H9 (cell line): ENCODE data around the gene DICER1. TPM values are rescaled to one million over a fixed set of nuclear protein-coding genes. Genes with fewer than 3 reads are reported as not detected.

Experiments used
- DNase-seq: peaks from one replicate; pipeline ENCODE4 v3.0.0-alpha.2; 2017
- H2AFZ ChIP-seq: one replicate; pipeline ENCODE4 v1.6.1; 2013; ENCODE audit warnings: mild to moderate bottlenecking, low read length, control low read depth, moderate library complexity
- H2AK5ac ChIP-seq: 2 replicates; pipeline ENCODE4 v1.6.1; 2013; ENCODE audit warnings: low read length, control low read depth, mixed read lengths; ENCODE audit not compliant: insufficient read length
- H2BK120ac ChIP-seq: one replicate; pipeline ENCODE4 v1.6.1; 2013; ENCODE audit warnings: low read depth, mild to moderate bottlenecking, low read length, control low read depth, inconsistent platforms; ENCODE audit not compliant: poor library complexity, severe bottlenecking
- H2BK12ac ChIP-seq: 2 replicates; pipeline ENCODE4 v1.6.1; 2013; ENCODE audit warnings: low read length, control low read depth, mixed read lengths, low read depth; ENCODE audit not compliant: insufficient read length
- H2BK15ac ChIP-seq: 2 replicates; pipeline ENCODE4 v1.6.1; 2013; ENCODE audit warnings: low read depth, low read length, control low read depth
- H2BK20ac ChIP-seq: one replicate; pipeline ENCODE4 v1.6.1; 2013; ENCODE audit warnings: low read depth, mild to moderate bottlenecking, low read length, control low read depth, inconsistent platforms; ENCODE audit not compliant: poor library complexity, severe bottlenecking
- H2BK5ac ChIP-seq: 2 replicates; pipeline ENCODE4 v1.6.1; 2013; ENCODE audit warnings: low read length, control low read depth, mixed read lengths; ENCODE audit not compliant: insufficient read length
- H3K14ac ChIP-seq: 2 replicates; pipeline ENCODE4 v1.6.1; 2013; ENCODE audit warnings: low read length, control low read depth; ENCODE audit not compliant: insufficient read depth
- H3K18ac ChIP-seq: 2 replicates; pipeline ENCODE4 v1.6.1; 2013; ENCODE audit warnings: low read depth, mild to moderate bottlenecking, mixed read lengths, low read length, control low read depth; ENCODE audit not compliant: insufficient read length
- H3K23ac ChIP-seq: 2 replicates; pipeline ENCODE4 v1.6.1; 2013; ENCODE audit warnings: low read length, control low read depth, mixed read lengths, low read depth; ENCODE audit not compliant: insufficient read length
- H3K23me2 ChIP-seq: 2 replicates; pipeline ENCODE4 v1.6.1; 2013; ENCODE audit warnings: low read depth, mild to moderate bottlenecking, mixed read lengths, low read length, control low read depth; ENCODE audit not compliant: insufficient read length, poor library complexity, severe bottlenecking
- H3K27ac ChIP-seq: 2 replicates; pipeline ENCODE4 v1.5.1; 2013; ENCODE audit warnings: low read length, control low read depth, mixed read lengths, low read depth; ENCODE audit not compliant: insufficient read length
- H3K27me3 ChIP-seq: 2 replicates; pipeline ENCODE4 v1.6.1; 2013; ENCODE audit warnings: low read length, control low read depth, inconsistent platforms; ENCODE audit not compliant: insufficient read depth
- H3K4ac ChIP-seq: 2 replicates; pipeline ENCODE4 v1.6.1; 2013; ENCODE audit warnings: low read depth, mild to moderate bottlenecking, control low read depth, inconsistent platforms, low read length, moderate library complexity
- H3K4me1 ChIP-seq: 2 replicates; pipeline ENCODE4 v1.6.1; 2013; ENCODE audit warnings: low read length, control low read depth, inconsistent platforms; ENCODE audit not compliant: insufficient read depth
- H3K4me2 ChIP-seq: 2 replicates; pipeline ENCODE4 v1.6.1; 2013; ENCODE audit warnings: low read length, control low read depth, mixed read lengths; ENCODE audit not compliant: insufficient read length, insufficient read depth
- H3K56ac ChIP-seq: 2 replicates; pipeline ENCODE4 v1.6.1; 2013; ENCODE audit warnings: low read depth, mild to moderate bottlenecking, mixed read lengths, low read length, control low read depth; ENCODE audit not compliant: insufficient read length
- H3K79me1 ChIP-seq: 2 replicates; pipeline ENCODE4 v1.6.1; 2013; ENCODE audit warnings: low read depth, mild to moderate bottlenecking, moderate library complexity, low read length, control low read depth, inconsistent platforms; ENCODE audit not compliant: insufficient read depth, poor library complexity, severe bottlenecking
- H3K79me2 ChIP-seq: 2 replicates; pipeline ENCODE4 v1.6.1; 2013; ENCODE audit warnings: low read length, control low read depth, inconsistent platforms; ENCODE audit not compliant: insufficient read depth
- H3K9ac ChIP-seq: 2 replicates; pipeline ENCODE4 v1.6.1; 2013; ENCODE audit warnings: low read length, control low read depth, mixed read lengths; ENCODE audit not compliant: insufficient read length; ENCODE audit errors: extremely low read depth
- H3K9me3 ChIP-seq: one replicate; pipeline ENCODE4 v1.6.1; 2013; ENCODE audit warnings: low read depth, low read length, inconsistent platforms; ENCODE audit not compliant: control insufficient read depth
- H3T11ph ChIP-seq: one replicate; pipeline ENCODE4 v1.6.1; 2013; ENCODE audit warnings: mild to moderate bottlenecking, low read length, control low read depth, inconsistent platforms
- H4K20me1 ChIP-seq: one replicate; pipeline ENCODE4 v1.6.1; 2013; ENCODE audit not compliant: control insufficient read depth, insufficient read length, insufficient read depth
- H4K5ac ChIP-seq: 2 replicates; pipeline ENCODE4 v1.6.1; 2013; ENCODE audit warnings: low read depth, mild to moderate bottlenecking, mixed read lengths, low read length, control low read depth; ENCODE audit not compliant: insufficient read length
- H4K8ac ChIP-seq: replicated peaks from 2 replicates; pipeline ENCODE4 v1.6.1; 2013; ENCODE audit warnings: low read length, control low read depth, mixed read lengths, low read depth; ENCODE audit not compliant: insufficient read length
- H4K91ac ChIP-seq: 2 replicates; pipeline ENCODE4 v1.6.1; 2013; ENCODE audit warnings: low read depth, mild to moderate bottlenecking, moderate library complexity, mixed read lengths, low read length, control low read depth; ENCODE audit not compliant: insufficient read length
- H3K27ac Mint-ChIP-seq, 3 experiments: 2 replicates in 2 of 3; 3 replicates in 1 of 3; pipeline ENCODE4 v1.8.0; 2020 to 2021; ENCODE audit warnings: mixed read lengths in 3 of 3, mild to moderate bottlenecking in 1 of 3, moderate library complexity in 1 of 3
- H3K27me3 Mint-ChIP-seq: 2 replicates; pipeline ENCODE4 v1.8.0; 2021; ENCODE audit warnings: low read depth, mild to moderate bottlenecking, moderate library complexity, mixed read lengths
- H3K36me3 Mint-ChIP-seq, 3 experiments: 2 replicates in 2 of 3; 3 replicates in 1 of 3; pipeline ENCODE4 v1.8.0; 2020 to 2021; ENCODE audit warnings: low read depth in 3 of 3, mixed read lengths in 3 of 3; ENCODE audit not compliant: insufficient read depth in 1 of 3
- H3K4me1 Mint-ChIP-seq, 2 experiments: 2 replicates each; pipeline ENCODE4 v1.8.0; 2020; ENCODE audit warnings: mixed read lengths in 2 of 2
- H3K4me3 Mint-ChIP-seq, 2 experiments: 2 replicates in 1 of 2; 3 replicates in 1 of 2; pipeline ENCODE4 v1.8.0; 2020 to 2021; ENCODE audit warnings: mild to moderate bottlenecking in 2 of 2, mixed read lengths in 2 of 2, moderate library complexity in 1 of 2
- H3K9me3 Mint-ChIP-seq, 2 experiments: 2 replicates in 1 of 2; 3 replicates in 1 of 2; pipeline ENCODE4 v1.8.0; 2020; ENCODE audit warnings: mild to moderate bottlenecking in 2 of 2, mixed read lengths in 2 of 2, moderate library complexity in 1 of 2
- WGBS: extraction: QIAGEN DNeasy Blood & Tissue Kit; methylation state at CpG from one replicate; pipeline ENCODE4 v1.1.7; 2013; ENCODE audit warnings: missing lambda C conversion rate, low lambda C conversion rate, mixed read lengths; ENCODE audit not compliant: insufficient read length; ENCODE audit errors: extremely low coverage; 5-methylcytosine and 5-hydroxymethylcytosine counted together
- total RNA-seq: library from RNA; stranded (reverse); gene quantifications from 2 replicates; pipeline ENCODE4 v1.2.1, GENCODE V29; 2021
- TF ChIP-seq, protein P1 (sequence below): fragments of 200-600 bp; sonication (generic); conservative IDR thresholded peaks from 3 replicates; pipeline ENCODE4 v1.8.0; 2021; ENCODE audit warnings: antibody characterized with exemption, mild to moderate bottlenecking

Gene DICER1
- total RNA-seq, 1 experiment from 2014 or later, result 57.0 TPM

DNA sequence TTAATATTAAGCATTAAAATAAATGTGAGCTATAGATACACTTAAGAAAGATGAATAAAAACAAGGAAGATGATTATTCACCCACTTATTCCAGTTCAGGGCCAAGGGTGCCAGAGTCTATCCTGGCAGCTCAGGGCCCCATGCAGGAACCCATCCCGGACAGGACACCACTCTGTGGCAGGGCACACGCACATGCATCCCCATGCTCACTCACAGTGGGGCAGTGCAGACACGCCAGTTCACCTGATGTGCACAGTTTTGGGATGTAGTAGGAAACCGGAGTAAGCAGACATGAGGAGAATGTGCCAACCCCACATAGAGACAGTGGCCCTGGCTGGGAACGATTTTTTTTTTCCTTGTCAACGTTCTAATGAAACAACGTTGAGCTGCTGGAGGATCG, 47.2 kb downstream of the DICER1 start:
- no peak overlapping the region for H3K23ac ChIP-seq
- H2BK5ac ChIP-seq, result no peak overlapping the region
- no peaks in the 10 kb centered on the region for H3K79me1 ChIP-seq
- H3K79me2 ChIP-seq, result no peaks in the 10 kb centered on the region
- no peak overlapping the region for H3K4me2 ChIP-seq
- no peak overlapping the region for H3K14ac ChIP-seq
- Mint-ChIP-seq H3K4me1 (no peaks in the 10 kb centered on the region), H3K27ac (no peak overlapping the region), H3K9me3 (no peaks in the 10 kb centered on the region), H3K36me3 (peaks cover 14 to 64% (median 54%) of the 10 kb centered on the region in 3 experiments; a peak in 6 of 7 replicates), H3K4me3 (no peak overlapping the region), H3K27me3 (no peaks in the 10 kb centered on the region)
- H3K4ac ChIP-seq, result no peak overlapping the region
- H4K20me1 ChIP-seq, result no peaks in the 10 kb centered on the region
- no peak overlapping the region for H3T11ph ChIP-seq
- no peak overlapping the region for H3K27ac ChIP-seq
- H2AFZ ChIP-seq, result no peak overlapping the region
- no peak overlapping the region for H3K56ac ChIP-seq
- H3K9ac ChIP-seq, result no peak overlapping the region
- no peak overlapping the region for H2AK5ac ChIP-seq
- H2BK12ac ChIP-seq, result no peak overlapping the region
- no CpG with 5 or more reads among the region's 8 CpGs for WGBS
- H4K8ac ChIP-seq, result no peak overlapping the region
- H3K4me1 ChIP-seq, result no peaks in the 10 kb centered on the region
- TF ChIP-seq, protein P1, sequence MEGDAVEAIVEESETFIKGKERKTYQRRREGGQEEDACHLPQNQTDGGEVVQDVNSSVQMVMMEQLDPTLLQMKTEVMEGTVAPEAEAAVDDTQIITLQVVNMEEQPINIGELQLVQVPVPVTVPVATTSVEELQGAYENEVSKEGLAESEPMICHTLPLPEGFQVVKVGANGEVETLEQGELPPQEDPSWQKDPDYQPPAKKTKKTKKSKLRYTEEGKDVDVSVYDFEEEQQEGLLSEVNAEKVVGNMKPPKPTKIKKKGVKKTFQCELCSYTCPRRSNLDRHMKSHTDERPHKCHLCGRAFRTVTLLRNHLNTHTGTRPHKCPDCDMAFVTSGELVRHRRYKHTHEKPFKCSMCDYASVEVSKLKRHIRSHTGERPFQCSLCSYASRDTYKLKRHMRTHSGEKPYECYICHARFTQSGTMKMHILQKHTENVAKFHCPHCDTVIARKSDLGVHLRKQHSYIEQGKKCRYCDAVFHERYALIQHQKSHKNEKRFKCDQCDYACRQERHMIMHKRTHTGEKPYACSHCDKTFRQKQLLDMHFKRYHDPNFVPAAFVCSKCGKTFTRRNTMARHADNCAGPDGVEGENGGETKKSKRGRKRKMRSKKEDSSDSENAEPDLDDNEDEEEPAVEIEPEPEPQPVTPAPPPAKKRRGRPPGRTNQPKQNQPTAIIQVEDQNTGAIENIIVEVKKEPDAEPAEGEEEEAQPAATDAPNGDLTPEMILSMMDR, result no peak
- H3K9me3 ChIP-seq, result no peaks in the 10 kb centered on the region
- H3K23me2 ChIP-seq, result no peaks in the 10 kb centered on the region
- H2BK120ac ChIP-seq, result no peak overlapping the region
- no peak overlapping the region for H4K5ac ChIP-seq
- no peak overlapping the region for H2BK15ac ChIP-seq
- no peak overlapping the region for H3K18ac ChIP-seq
- H4K91ac ChIP-seq, result no peak overlapping the region
- H2BK20ac ChIP-seq, result no peak overlapping the region
- DNase-seq, result no peak
- H3K27me3 ChIP-seq, result no peaks in the 10 kb centered on the region
